Measurements from ENCODE around the gene TJP2. TPM values are rescaled to one million over a fixed set of nuclear protein-coding genes. Genes with fewer than 3 reads are reported as not detected.

The TJP2 gene
- total RNA-seq, result 67.0 TPM
- long read RNA-seq, full-length matches to known transcripts, result 5 of 54 reads
- long read RNA-seq, partial matches to known transcripts, result 25 of 54 reads
- long read RNA-seq, other reads (novel, unspliced or antisense), result 24 of 54 reads

DNA sequence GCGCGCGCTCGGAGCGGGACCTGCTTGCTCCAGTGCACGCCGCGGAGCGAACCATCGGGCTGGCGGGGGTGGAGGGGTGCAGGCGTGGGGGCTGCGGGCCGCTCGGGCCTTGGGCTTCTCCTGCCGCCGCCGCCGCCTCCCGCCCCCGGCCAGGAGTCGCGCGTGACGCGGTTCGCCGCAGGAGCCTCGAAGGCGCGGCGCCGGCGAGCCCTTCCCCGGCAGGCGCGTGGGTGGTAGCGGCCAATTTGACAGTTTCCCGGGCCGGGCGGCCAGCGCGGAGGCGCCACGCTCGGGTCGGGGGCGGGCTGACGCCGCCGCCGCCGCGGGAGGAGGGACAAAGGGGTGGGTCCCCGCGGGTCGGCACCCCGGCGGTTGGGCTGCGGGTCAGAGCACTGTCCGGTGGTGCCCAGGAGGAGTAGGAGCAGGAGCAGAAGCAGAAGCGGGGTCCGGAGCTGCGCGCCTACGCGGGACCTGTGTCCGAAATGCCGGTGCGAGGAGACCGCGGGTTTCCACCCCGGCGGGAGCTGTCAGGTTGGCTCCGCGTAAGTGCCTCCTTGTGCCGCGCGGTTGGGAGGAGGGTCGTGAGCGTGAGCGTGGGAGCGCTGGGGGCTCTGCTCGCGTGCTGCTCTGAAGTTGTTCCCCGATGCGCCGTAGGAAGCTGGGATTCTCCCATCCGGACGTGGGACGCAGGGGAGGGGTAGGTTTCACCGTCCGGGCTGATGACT, at the start of gene TJP2:
Gene TJP2, plus strand, starts transcription at position 387 of the 725 bp plus-strand sequence. Its CDS starts 96 bp downstream, at position 483.
- intact Hi-C loops (cut with DNase I), result loop anchor here (2.0 kb wide), 1 partner anchor 33 kb away; no protein-coding TSS in a partner anchor
- peak; percentile 92 for DNase-seq (ENCODE audit: low spot score)

DNA sequence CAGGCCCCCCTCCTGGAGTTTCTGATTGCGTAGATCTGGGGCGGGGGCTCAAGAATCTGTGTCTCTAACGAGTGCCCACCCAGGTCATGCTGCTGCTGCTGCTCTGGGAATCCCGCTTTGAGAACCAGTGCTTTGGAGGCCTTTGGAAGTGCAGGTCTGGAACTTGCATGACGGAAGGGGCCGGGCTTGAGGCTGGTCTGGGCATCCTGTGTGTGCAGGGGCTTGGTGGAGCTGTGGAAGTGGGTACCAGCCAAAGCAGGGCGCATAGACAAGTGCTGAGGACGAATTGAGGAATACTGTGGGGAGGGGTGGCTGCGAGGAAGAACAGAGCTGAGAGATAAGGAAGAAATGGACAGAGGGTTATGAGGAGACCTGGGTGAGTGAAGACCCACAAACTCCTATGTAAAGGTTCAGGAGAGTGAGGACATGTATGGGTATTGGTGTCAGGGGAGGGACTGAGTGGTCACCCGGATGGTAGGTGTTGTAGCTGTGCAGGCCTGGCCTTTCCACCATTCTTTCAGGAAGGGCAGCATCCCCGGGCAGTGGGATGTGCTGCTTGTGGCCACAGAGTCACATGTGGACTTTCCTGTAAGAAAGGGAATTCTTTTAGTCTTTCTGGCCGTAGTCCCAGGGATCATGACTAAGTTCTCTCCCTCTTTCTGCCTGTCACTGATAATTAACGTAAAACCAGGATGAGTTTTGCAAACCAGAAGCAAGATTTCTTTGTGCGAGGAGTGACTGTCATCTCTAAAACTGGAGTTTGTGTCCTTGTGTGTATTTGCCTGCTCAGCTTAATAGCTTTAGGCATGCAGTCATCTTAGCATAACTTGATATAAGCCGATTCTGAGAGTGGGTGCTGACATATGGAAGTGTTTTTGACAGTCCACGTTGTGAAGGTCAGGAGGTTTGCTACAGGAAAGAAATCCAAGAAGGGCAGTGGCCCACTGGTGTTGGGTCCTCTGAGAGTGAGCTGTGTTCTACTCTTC, 43.3 kb upstream of the TJP2 start:
- no peak for DNase-seq (ENCODE audit: low spot score)
- intact Hi-C loops (cut with DNase I), result loop anchor here (5.0 kb wide), 2 partner anchors 48 to 62 kb away; no protein-coding TSS in a partner anchor

DNA sequence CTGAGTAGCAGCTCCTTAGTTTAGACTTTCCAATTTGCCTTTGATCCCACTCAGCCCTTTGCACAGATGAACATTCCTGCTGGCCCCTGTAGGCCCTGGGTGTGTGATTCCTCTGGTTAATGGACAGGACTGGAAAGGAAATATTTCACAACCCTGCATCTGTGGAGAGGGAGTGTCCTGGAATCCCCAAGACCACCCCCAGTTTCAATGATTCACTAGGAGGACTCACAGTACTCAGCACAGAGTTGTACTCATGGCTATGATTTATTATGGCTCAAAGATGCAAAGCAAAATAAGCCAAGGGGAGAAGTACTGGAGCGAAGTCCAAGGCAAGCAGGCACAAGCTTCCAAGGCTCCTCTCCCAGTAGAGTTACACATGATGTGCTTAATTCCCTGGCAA, 42.4 kb upstream of the TJP2 start:
- intact Hi-C loops (cut with DNase I), result loop anchor here (5.0 kb wide), 2 partner anchors 49 to 61 kb away; no protein-coding TSS in a partner anchor
- DNase-seq (ENCODE audit: low spot score), result no peak

DNA sequence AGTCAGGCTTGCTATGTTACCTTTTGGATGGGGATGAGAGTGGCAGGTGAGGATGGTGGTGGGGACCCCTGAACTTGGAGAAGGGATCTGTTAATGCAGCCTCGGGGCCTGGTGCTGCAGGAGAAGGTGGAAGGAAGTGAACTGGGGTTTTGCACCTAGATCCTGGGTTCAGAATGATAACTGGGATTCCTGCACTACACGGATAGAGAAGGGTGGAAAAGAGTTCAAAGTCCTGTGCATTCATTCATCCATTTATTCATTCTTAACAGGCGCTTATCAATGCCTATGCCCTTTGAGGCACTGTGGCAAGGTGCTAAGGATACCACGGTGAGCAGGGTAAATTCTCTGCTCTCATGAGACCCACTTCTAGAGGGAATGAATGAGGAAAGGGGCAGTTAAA, 41.7 kb upstream of the TJP2 start:
- intact Hi-C loops (cut with DNase I), result loop anchor here (5.0 kb wide), 2 partner anchors 50 to 60 kb away; no protein-coding TSS in a partner anchor
- DNase-seq (ENCODE audit: low spot score), result no peak

DNA sequence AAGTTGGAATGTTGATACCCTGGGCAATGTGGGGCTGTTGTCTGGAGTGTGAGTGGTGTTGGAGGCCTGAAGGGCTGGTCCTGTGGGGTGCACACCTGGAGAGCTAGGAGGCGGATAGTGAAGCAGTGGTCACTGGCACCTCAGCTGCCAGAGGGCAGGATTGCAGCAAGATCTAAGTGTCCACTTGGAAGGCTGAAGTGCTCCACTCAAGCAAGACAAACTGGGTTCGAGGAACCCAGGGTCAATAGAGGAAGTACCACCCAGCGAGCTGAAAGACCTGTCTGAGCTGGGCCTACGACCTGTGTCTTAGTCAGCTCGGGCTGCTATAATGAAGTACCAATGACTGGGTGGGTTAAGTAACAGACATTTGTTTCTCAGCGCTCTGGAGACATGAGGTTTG, 39.7 kb upstream of the TJP2 start:
- intact Hi-C loops (cut with DNase I), result loop anchor here (5.0 kb wide), 2 partner anchors 52 to 58 kb away; no protein-coding TSS in a partner anchor
- DNase-seq (ENCODE audit: low spot score), result no peak

DNA sequence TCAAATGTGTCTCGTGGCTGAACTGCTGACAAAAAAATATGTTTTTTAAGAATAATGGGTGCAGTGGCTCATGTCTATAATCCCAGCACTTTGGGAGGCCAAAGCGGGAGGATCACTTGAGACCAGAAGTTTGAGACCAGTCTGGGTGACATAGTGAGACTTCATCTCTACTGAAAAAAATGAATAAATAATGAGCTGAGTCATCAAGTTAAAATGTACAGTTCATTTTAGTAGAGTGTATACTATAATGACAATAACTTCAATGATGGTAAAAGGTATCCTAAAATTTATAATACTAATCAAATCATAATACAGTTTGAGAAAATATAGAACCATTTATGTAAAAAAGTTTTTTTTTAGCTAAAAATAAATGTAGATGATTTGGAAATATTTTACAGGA, 37.9 kb upstream of the TJP2 start:
- intact Hi-C loops (cut with DNase I), result no loop called here
- no peak for DNase-seq (ENCODE audit: low spot score)

DNA sequence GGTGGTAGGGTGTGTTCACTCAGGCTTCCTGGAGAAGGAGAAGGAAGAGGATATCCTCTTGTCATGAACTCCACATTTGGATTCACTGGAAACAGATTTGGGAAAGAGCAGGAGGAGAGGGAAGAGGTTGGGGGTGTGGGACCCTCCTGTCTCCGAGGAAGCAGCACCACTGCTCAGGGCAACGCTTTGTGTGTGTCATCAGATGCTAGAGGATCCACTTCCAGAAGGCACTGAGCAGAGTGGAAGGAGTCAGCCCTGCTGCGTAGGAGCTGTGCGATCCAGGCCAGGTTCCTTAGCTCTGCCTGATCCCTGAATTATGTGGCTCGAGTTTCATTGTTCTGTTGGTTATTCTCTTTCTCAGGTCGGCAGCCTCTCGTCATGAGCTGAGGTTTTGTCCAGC, 37.3 kb upstream of the TJP2 start:
- intact Hi-C loops (cut with DNase I), result no loop called here
- no peak for DNase-seq (ENCODE audit: low spot score)

DNA sequence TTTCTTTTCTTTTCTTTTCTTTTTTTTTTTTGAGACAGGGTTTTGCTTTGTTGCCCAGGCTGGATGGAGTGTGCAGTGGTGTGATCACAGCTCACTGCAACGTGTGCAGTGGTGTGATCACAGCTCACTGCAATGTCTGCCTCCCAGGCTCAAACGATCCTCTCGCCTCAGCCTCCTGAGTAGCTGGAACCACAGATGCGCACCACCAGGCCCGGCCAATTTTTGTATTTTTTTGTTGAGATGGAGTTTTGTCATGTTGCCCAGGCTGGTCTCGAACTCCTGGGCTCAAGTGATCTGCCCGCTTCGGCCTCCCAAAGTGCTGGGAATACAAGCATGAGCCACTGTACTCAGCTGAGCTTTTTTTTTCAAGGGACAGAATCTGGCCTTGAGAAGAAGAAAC, 36.8 kb upstream of the TJP2 start:
- no peak for DNase-seq (ENCODE audit: low spot score)
- intact Hi-C loops (cut with DNase I), result no loop called here

DNA sequence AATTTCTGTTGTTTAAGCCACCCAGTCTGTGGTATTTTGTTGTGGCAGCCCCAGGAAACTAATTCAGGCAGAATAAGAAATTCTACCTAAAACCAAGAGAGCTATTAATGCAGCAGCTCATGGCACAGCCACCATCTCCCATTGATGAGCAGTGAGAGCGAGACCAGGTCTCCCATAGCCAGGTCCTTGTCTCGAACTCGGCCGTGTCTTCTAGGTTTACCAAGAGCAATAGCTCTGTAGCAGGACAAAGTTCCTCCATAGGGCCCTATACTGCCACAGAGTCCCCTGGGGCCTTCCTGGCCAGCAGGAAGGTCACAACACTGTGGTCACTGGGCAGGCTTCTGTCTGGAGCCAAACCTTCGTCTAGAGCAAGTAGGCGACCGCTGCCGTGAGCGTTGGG, 34.5 kb upstream of the TJP2 start:
- intact Hi-C loops (cut with DNase I), result no loop called here
- DNase-seq (ENCODE audit: low spot score), result no peak

DNA sequence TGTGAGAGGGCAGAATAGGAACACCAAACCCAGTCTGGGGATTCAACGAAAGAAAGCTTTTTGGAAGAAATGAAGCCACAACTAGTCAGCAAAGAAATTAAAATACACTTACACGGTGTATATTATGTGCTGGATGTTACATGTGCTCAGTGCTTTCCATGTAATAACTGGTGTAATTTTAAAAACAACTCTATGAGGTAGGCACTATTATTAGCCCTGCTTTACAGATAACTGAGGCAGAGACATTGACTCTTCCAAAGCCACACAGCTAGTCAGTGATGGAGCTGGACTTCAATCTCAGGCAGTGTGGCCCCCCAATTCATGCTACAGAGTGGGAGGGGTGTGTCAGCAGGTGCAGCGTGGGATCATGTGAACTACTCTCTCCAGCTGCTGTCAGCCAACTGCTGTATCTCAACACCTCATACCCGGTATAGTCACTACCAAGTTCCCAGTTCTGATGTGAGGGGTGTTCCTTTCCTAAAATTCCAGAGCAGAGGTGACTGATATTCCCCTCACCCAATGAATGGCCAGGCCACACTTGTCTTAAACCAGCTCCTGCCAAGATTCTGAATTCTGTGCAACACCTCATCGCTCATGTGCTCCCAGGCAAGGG, 33.8 kb upstream of the TJP2 start:
- intact Hi-C loops (cut with DNase I), result loop anchor here (2.0 kb wide), 1 partner anchor 35 kb away; the partner anchor contains the start of gene TJP2

DNA sequence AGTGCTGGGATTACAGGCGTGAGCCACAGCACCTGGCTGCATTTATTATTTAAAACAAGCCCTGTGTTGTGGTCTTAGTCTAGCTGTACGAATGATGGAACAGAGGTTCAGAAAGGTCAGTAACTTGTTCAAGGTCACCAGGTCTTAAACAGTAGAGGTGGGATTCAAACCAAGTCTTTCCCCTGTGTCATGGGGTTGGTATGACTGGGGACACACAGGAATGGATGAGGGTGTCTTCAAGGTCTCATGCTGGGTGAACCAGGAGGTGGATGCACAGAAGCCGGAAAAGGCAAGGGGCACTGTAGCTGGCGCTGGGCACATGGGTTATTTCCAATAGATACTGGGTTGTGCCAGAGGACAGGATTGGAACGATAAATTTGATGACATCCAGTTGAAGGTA, 32.2 kb upstream of the TJP2 start:
- no peak for DNase-seq (ENCODE audit: low spot score)
- intact Hi-C loops (cut with DNase I), result loop anchor here (2.0 kb wide), 1 partner anchor 33 kb away; the partner anchor contains the start of gene TJP2

More for the DNA sequence above, 33.8 kb upstream of the TJP2 start:
- no peak for DNase-seq (ENCODE audit: low spot score)

DNA sequence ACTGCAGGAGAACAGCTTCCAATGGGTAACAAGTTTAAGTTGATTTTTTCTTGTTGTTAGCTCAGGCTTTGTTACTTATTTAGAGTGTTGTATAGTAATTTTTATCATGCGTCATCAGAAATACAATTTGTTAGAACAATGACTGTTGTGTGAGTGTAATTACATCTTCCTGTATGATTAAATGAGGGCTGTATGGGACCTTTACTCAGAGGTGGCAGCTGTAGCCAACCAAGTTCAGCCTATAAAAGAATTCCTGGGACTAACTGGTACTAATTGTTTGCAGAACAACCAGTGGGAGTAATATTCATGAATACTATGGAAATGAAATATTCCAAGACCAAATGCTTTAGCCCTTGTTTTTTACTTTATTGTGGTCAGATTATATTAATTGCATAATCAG, 30.8 kb upstream of the TJP2 start:
- intact Hi-C loops (cut with DNase I), result no loop called here
- no peak for DNase-seq (ENCODE audit: low spot score)

DNA sequence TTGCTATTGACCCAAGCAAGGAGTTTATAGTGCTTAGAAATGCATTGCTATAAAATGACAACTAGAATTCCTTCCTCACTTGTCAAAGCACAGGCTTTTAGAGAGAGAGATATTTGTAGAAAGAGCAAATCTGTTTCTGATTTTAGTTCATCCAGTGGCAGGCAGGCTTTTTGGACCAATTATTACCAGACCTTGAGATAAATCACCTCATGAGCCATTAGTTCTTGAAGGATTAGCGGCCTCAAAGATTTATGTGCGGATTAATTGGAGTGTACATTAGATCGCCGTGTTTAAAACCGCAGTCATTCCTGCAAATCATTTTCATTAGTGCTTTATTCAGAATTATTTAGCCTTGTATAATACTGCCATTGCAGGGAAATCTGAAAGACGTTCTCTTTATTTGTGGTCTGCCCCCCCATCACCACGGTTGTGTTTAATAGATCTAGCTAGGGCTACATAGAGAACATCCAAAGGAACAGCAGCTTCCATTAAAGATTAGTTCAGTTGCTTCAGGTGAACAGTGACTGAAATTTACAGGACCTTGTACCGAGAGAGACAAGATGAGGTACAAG, 28.8 kb upstream of the TJP2 start:
- intact Hi-C loops (cut with DNase I), result no loop called here
- no peak for DNase-seq (ENCODE audit: low spot score)

DNA sequence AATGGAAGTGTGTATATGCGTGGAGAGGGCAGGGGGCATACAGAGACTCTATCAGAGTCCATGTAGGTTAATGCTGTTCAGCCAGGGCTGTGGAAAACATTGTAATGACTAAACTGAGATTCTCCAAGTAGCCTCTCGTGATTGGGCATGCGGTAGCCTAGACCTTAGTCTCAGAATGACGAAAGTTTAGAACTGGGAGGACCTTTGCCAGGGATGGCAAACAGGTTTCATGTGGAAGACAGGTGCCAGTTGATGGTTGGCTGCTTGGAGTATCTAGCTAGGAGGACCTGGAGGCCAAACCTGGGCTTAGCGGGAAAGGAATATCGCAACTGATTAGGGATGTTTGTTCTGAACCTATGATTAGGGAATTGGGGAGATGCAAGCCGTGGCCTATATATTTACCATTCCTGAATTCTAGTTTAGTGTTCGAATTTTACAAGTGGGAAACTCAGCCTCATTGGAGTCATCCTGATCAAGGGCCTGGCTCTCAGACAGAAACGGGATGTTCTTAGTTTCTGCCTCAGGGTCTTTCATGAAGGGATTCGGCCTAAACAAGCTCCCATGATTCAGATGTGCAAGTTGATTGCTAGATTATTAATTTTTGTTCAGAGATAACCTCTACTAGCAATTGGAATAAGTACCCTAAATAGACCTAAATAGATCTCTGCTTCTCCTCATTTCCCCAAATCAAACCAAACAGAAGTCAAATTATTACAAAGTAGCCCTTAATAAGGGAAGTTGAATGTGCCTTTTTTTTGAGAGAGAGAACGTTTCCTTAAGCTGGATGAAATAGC, 26.8 kb upstream of the TJP2 start:
- no peak for DNase-seq (ENCODE audit: low spot score)
- intact Hi-C loops (cut with DNase I), result no loop called here

DNA sequence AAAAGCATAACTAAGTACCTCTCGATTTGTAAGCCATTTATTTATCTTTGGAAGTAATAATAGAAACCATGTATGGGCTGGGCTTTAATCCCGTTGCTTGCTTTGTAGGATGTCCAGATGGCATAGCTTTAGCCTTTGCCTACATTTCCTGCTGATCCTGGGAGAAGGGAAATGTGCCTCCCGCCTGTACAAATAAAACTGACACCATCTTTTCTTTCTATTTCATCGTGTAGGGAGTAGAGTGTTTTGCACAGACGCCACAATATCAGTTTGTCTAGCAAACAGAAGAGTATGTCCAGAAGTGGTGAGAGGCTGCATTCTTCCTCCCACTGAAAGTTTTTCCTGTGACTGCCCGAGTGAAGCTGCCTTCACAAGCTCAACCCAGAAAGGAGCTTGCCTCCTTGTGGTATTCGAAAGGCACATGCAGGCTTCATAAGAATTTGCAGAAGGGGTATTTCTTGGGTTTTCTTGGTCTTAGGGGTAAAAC, 24.7 kb upstream of the TJP2 start:
- intact Hi-C loops (cut with DNase I), result no loop called here
- no peak for DNase-seq (ENCODE audit: low spot score)

DNA sequence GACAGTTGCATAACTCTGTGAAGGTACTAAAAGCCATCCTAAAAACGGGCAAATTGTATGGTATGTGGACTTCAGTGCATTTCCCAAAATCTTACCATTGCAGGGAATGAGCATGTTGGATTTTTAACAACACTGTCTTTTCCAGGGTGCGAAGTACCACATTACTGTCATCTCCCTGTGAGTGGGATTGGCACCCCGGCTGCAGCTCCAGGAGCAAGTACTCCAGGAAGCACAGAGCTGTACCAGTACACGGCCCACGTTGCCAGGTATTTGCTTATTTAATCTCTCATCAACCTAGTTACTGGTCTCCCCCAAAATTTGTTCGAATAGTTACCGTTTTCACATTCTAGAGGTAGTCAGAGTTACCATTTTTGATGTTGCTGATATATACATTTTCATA, 22.6 kb upstream of the TJP2 start:
- no peak for DNase-seq (ENCODE audit: low spot score)
- intact Hi-C loops (cut with DNase I), result loop anchor here (5.0 kb wide), 2 partner anchors 41 to 84 kb away; no protein-coding TSS in a partner anchor

DNA sequence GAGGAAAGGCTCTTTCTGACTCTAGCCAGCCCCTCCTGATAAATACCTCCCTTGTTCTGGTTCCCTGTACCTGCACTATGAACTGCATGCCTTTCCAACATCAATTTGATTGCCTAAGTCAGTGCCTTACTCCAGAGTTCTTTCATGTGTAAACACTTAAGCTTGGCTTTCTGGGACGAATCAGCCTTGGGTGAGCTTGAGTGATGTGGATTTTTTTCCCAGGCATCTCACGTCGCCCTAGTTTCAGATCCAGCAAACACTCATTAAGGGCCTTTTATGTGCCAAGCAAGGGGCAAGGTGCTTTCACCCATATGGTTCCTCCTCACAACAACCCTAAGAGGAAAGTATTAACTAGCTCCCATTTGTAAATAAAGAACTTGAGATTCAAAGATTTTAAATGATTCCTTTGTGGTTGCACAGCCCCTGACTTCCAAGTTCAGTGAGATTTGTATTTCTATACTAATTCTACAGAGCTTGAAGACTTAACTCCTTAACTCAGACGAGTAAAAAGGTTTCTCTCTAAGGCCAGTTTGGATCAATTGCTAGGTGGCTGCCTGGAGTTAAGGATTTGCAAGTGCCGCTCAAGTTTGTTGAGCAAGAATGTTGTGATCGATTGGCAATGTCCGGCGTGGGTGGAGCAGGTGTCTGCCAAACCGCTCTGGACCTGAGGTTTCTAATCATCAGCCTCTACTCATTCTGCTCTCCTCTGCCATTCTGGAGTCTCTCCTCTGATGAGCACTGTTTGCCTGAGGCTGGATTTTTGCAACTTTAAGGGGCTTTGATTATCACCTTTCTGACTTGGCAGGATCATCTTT, 20.2 kb upstream of the TJP2 start:
- intact Hi-C loops (cut with DNase I), result loop anchor here (5.0 kb wide), 2 partner anchors 38 to 87 kb away; no protein-coding TSS in a partner anchor
- DNase-seq (ENCODE audit: low spot score), result no peak
